Small intestine (tissue), 4 donors: ENCODE data around the gene TAF11L2. TPM values are rescaled to one million over a fixed set of nuclear protein-coding genes. Genes with fewer than 3 reads are reported as not detected.

Experiments
- polyA plus RNA-seq, 4 donors: library from polyadenylated mRNA; stranded (reverse) in 3 of 4; unstranded in 1 of 4; fragments of 200-250 nt in 3 of 4; fragments of 120-200 nt in 1 of 4; gene quantifications; one replicate each; pipeline versions ENCODE4 v1.2.1 to v1.2.3, GENCODE V29; 2013
- donor health status: healthy with polysubstance abuse.
- donor health status: Bipolar disorder and iron deficiency.
- donor health status: healthy.

The TAF11L2 gene
- polyA plus RNA-seq, 4 donors: not detected

Other genes starting within 250 kb of the TAF11L2 start
- gene TAF11L3, start 20.1 kb downstream of the TAF11L2 start, polyA plus RNA-seq: not detected
- gene TAF11L4, start 23.6 kb downstream of the TAF11L2 start, polyA plus RNA-seq: not detected
- not detected for gene TAF11L5, start 27.0 kb downstream of the TAF11L2 start, polyA plus RNA-seq
- not detected for gene TAF11L6, start 30.4 kb downstream of the TAF11L2 start, polyA plus RNA-seq
- not detected for gene TAF11L7, start 87.5 kb downstream of the TAF11L2 start, polyA plus RNA-seq
- gene TAF11L8, start 92.7 kb downstream of the TAF11L2 start, polyA plus RNA-seq: not detected
- not detected for gene TAF11L9, start 96.2 kb downstream of the TAF11L2 start, polyA plus RNA-seq
- not detected for gene TAF11L10, start 99.6 kb downstream of the TAF11L2 start, polyA plus RNA-seq
- not detected for gene TAF11L11, start 106.0 kb downstream of the TAF11L2 start, polyA plus RNA-seq
- not detected for gene TAF11L12, start 112.2 kb downstream of the TAF11L2 start, polyA plus RNA-seq
- not detected for gene TAF11L13, start 133.9 kb downstream of the TAF11L2 start, polyA plus RNA-seq
- not detected for gene TAF11L14, start 136.2 kb downstream of the TAF11L2 start, polyA plus RNA-seq